Activated naive CD4-positive, alpha-beta T cell (primary cell): ENCODE data around the gene STK16.

ENCODE experiments used
- DNase-seq, 4 experiments: peaks; one replicate each; lab custom pipeline; 2025; lab: John Stamatoyannopoulos, UW

Gene STK16

DNA sequence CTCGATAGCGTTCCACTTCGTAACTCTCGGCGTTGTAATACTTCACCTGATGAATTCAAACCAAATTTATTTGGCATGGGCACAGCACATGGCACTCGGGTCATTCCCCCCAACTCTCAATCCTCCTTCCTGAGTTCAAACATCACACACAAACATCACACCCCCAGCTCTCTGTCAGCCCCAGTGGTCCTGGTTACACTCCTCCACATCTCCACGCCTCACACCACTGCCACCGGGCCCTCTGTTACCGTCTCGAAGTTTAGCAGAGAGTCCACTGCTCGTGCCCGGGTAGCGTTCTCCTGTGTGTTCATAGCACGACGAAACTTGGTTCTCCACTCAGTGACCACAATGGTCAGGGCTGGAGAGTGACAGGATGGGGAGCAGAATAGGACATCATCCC is 31.1 kb upstream of the STK16 start:
- no peak for DNase-seq

- DNase-seq: no peak
These were observed 30.5 kb upstream of the STK16 start for GRCh38 chr2:219214786-219215185.

DNA sequence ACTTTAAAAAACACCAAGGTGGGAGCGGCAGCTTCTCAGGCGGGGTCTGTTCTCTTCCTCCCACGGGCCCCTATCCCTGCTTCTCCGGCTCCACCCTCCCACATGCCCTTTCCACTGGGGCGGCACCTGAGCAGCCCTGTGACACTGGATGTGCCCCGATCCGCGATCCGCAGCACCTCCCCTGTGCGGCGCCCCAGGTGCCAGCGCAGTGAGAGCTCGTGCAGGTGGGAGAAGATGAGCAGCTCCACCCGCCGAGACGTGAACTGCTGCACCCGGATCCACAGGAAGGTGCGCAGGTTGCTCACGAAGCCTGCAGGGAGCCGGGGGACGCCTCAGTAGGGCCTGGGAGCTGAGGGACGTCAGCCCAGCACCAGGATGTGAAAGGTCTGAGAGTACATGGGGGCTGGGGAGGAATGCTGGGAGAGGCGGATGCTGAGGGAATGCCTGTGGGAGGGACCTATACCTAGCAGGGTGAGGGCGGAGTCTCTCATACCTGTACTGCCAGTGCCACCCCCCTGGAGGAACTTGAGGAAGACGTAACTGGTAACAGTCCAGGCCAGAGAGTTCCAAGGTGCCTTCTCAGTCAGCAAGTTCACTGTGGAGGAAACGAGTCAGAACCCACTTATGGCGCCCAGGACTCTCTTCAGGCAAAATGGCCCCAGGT is 29.3 kb upstream of the STK16 start:
- no peak for DNase-seq

GRCh38 chr2:219216535-219216915 is 28.8 kb upstream of the STK16 start:
- no peak for DNase-seq

DNA sequence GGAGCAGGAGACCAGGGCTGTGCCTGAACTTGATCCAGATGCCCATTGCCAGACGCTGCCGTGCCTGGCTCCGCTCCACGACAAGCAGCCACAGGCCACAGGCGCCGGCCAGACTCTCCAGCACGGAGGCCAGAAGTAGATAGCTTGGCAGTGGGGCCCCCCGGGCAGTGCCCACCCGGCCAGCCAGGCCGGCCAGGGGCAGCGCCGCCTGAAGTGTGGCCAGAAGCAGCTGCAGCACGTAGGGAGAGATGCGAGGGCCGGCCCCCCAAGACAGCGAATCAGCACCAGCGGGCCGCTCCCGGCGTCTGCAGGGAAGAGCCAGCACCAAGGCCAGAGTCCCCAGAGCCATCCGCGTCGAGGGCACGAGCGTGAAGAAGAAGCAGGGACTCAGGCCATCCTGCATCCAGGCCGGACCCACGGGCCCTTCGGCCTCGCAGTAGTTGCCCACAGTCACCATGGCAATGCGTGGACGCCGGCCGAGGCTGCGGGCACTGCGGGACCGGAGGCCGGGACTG is 27.0 kb upstream of the STK16 start:
- DNase-seq: no peak

GRCh38 chr2:219218732-219219701 is 26.3 kb upstream of the STK16 start, which contains the start of gene ABCB6:
Gene ABCB6 (minus strand): TSS chr2:219218958. CDS start chr2:219218673, 285 bp downstream.
- DNase-seq: peak; percentile 63 to 82 (median 70)

GRCh38 chr2:219219784-219220532 is 25.3 kb upstream of the STK16 start:
- DNase-seq: no peak

- DNase-seq: no peak
These were observed 24.5 kb upstream of the STK16 start for GRCh38 chr2:219220652-219221402.

GRCh38 chr2:219221957-219222518 is 23.2 kb upstream of the STK16 start:
- no peak for DNase-seq

DNA sequence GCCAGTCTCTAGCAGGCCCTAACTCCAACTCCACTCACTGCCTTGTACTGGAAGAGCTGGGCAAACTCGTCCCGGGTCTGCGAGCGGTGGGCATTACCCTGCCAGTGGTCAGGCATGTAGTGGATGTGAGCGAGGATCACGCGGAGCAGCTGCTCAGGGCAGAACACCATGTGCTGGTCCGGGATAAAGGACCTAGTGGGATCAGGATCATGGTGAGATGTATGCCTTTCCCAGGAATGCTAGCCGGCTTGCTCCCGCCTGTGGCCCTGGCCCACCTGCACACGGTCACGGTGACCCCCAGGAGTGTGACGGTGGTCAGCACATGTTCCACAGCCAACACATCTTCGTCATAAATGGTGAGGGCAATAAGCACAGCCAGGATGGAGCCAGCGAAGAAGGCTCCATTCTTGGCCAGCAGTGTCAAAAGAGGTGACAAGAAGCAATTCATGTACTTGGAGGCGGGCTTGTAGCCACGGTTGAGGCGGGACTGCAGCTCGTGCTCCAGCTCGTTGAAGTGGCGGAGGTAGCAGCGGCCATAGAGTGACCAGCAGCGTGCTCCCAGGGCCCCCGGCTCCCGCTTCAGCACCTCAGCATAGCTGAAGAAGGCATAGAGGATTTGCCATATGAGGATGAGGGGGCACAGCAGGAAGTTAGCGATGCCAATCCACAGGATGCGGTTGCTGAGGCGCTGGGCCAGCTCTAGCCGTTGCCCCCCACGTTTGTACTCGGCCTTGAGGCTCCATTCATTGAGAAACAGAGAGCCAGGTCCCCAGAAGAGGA is 21.3 kb upstream of the STK16 start:
- DNase-seq: no peak

- no peak for DNase-seq
These were observed 19.9 kb upstream of the STK16 start for GRCh38 chr2:219225350-219225749.

- DNase-seq: no peak
These were observed 17.0 kb upstream of the STK16 start for GRCh38 chr2:219228041-219228910.

GRCh38 chr2:219228911-219229304 is 16.4 kb upstream of the STK16 start:
- DNase-seq: no peak

GRCh38 chr2:219229305-219230058 is 15.8 kb upstream of the STK16 start, which contains the start of the genes ANKZF1 and ATG9A:
Gene ANKZF1 (plus strand): TSS chr2:219229806. CDS start chr2:219230258, 452 bp downstream.
Gene ATG9A (minus strand): TSS chr2:219229636. CDS start chr2:219228024, 1,612 bp downstream.
- peak; percentile 89 to 96 (median 91) for DNase-seq

DNA sequence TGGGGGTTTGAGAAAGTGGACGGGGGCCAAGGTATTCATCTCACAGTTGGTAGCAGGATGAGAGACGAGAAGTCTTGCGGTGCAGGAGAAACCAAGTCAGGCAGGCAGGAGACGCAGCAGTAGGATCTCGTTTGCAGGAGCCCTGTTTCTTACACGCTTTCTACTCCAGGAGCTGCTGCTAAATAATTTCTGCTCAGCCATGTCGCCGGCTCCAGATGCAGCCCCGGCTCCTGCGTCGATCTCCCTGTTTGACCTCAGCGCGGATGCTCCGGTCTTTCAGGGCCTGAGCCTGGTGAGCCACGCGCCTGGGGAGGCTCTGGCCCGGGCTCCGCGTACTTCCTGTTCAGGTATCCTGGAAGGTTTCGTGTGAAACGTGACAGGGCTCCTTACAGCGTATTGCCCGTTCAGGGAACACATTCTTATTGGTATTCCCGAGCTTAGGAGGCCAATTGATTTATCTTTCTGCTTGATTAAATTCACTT is 15.2 kb upstream of the STK16 start:
- DNase-seq: peak in 1 of 4 experiments; percentile 13

DNA sequence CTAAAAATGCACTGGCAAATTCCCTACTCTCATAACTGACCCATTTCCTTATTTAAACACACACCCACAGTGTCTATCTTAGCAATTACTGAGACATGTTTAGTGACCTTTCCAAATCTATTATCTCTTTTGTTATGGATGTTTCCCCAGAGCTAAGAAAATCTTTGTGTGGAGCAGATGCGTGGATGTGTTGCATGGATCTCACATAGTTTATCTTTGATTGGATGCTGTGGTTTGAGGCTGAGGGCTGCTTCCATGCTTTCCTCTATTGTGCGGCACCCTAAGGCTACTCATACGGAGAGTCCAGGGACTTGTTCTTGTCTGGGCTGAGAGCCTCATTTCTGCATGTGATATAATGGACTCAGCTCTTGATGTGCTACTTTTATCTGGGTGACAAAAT is 10.9 kb upstream of the STK16 start:
- DNase-seq: no peak

DNA sequence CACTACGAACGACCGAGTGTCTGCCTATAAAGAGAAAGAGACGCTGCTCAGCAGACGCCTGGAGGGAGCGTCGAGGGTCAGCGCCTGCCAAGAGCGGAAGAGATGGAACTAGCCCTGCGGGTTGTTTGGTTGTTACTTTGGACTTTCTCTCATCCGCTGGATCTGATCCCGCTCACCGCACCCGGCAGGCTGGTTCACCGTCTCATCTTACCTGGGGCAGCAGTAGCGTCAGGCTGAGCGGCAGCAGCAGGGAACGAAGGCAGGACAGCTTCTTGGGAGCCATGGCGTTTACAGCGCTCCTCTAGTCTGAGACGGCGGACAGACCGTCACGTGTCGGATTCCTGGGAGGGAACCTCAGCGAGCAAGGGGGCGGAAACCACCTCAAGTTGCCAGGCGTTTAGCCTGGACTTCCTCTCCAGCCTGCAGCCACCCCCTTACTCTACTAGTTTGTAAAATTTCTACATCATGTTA is 2.0 kb upstream of the STK16 start:
- DNase-seq: no peak

- DNase-seq: no peak
These were observed 511 bp upstream of the STK16 start for GRCh38 chr2:219244789-219245147.
